ENCODE data around the gene IQCF2.

Gene IQCF2

GRCh38 chr3:51860703-51861665 lies at the start of gene IQCF2:
IQCF2 (plus strand) TSS chr3:51861615; CDS start chr3:51861667, 52 bp downstream.
- Histone ChIP-seq H3K9ac (ENCODE audit: low read depth, low read length) (no peak within 1 kb of the TSS), H3K4me3 (ENCODE audit: low read length) (no peak within 1 kb of the TSS), H3K4me1 (ENCODE audit: insufficient read depth, low read length) (no peaks in the 10 kb centered on the region), H3K9me3 (ENCODE audit: insufficient read depth, low read depth, low read length) (peaks cover 4% of the 10 kb centered on the region; the same call in 1 of the 2 replicates), H3K27ac (ENCODE audit: low read length) (no peak within 1 kb of the TSS), H3K36me3 (ENCODE audit: insufficient read depth, low read depth, low read length) (no peaks in the 10 kb centered on the region), H3K27me3 (ENCODE audit: insufficient read depth, low read length) (no peaks in the 10 kb centered on the region)

GRCh38 chr3:51813539-51813938 lies 47.9 kb upstream of the IQCF2 start:
- no peak overlapping the region for H3K4me3 ChIP-seq (ENCODE audit: low read length)
- no peaks in the 10 kb centered on the region for H3K4me1 ChIP-seq (ENCODE audit: insufficient read depth, low read length)
- H3K9ac ChIP-seq (ENCODE audit: low read depth, low read length) = no peak overlapping the region
- H3K27ac ChIP-seq (ENCODE audit: low read length) = no peak overlapping the region
- H3K9me3 ChIP-seq (ENCODE audit: insufficient read depth, low read depth, low read length) = no peaks in the 10 kb centered on the region
- no peaks in the 10 kb centered on the region for H3K27me3 ChIP-seq (ENCODE audit: insufficient read depth, low read length)
- no peaks in the 10 kb centered on the region for H3K36me3 ChIP-seq (ENCODE audit: insufficient read depth, low read depth, low read length)

GRCh38 chr3:51814034-51814433 lies 47.4 kb upstream of the IQCF2 start:
- Histone ChIP-seq H3K27me3 (ENCODE audit: insufficient read depth, low read length) (no peaks in the 10 kb centered on the region), H3K27ac (ENCODE audit: low read length) (no peak overlapping the region), H3K4me3 (ENCODE audit: low read length) (no peak overlapping the region), H3K9ac (ENCODE audit: low read depth, low read length) (no peak overlapping the region), H3K36me3 (ENCODE audit: insufficient read depth, low read depth, low read length) (no peaks in the 10 kb centered on the region), H3K9me3 (ENCODE audit: insufficient read depth, low read depth, low read length) (no peaks in the 10 kb centered on the region), H3K4me1 (ENCODE audit: insufficient read depth, low read length) (no peaks in the 10 kb centered on the region)

GRCh38 chr3:51815614-51816013 lies 45.8 kb upstream of the IQCF2 start:
- no peak overlapping the region for H3K4me3 ChIP-seq (ENCODE audit: low read length)
- H3K4me1 ChIP-seq (ENCODE audit: insufficient read depth, low read length) = no peaks in the 10 kb centered on the region
- H3K27me3 ChIP-seq (ENCODE audit: insufficient read depth, low read length) = no peaks in the 10 kb centered on the region
- H3K36me3 ChIP-seq (ENCODE audit: insufficient read depth, low read depth, low read length) = no peaks in the 10 kb centered on the region
- no peak overlapping the region for H3K9ac ChIP-seq (ENCODE audit: low read depth, low read length)
- no peak overlapping the region for H3K27ac ChIP-seq (ENCODE audit: low read length)
- no peaks in the 10 kb centered on the region for H3K9me3 ChIP-seq (ENCODE audit: insufficient read depth, low read depth, low read length)

GRCh38 chr3:51816723-51817122 lies 44.7 kb upstream of the IQCF2 start:
- H3K27ac ChIP-seq (ENCODE audit: low read length) = no peak overlapping the region
- H3K36me3 ChIP-seq (ENCODE audit: insufficient read depth, low read depth, low read length) = no peaks in the 10 kb centered on the region
- no peak overlapping the region for H3K4me3 ChIP-seq (ENCODE audit: low read length)
- H3K9ac ChIP-seq (ENCODE audit: low read depth, low read length) = no peak overlapping the region
- H3K4me1 ChIP-seq (ENCODE audit: insufficient read depth, low read length) = no peaks in the 10 kb centered on the region
- no peaks in the 10 kb centered on the region for H3K27me3 ChIP-seq (ENCODE audit: insufficient read depth, low read length)
- no peaks in the 10 kb centered on the region for H3K9me3 ChIP-seq (ENCODE audit: insufficient read depth, low read depth, low read length)

- Histone ChIP-seq H3K27me3 (ENCODE audit: insufficient read depth, low read length) (no peaks in the 10 kb centered on the region), H3K9me3 (ENCODE audit: insufficient read depth, low read depth, low read length) (no peaks in the 10 kb centered on the region), H3K36me3 (ENCODE audit: insufficient read depth, low read depth, low read length) (no peaks in the 10 kb centered on the region), H3K9ac (ENCODE audit: low read depth, low read length) (no peak overlapping the region), H3K4me1 (ENCODE audit: insufficient read depth, low read length) (no peaks in the 10 kb centered on the region), H3K4me3 (ENCODE audit: low read length) (no peak overlapping the region), H3K27ac (ENCODE audit: low read length) (no peak overlapping the region)
Observed at GRCh38 chr3:51817375-51817774, 44.0 kb upstream of the IQCF2 start.

GRCh38 chr3:51819151-51819550 lies 42.3 kb upstream of the IQCF2 start:
- Histone ChIP-seq H3K9me3 (ENCODE audit: insufficient read depth, low read depth, low read length) (no peaks in the 10 kb centered on the region), H3K9ac (ENCODE audit: low read depth, low read length) (no peak overlapping the region), H3K27me3 (ENCODE audit: insufficient read depth, low read length) (no peaks in the 10 kb centered on the region), H3K27ac (ENCODE audit: low read length) (no peak overlapping the region), H3K36me3 (ENCODE audit: insufficient read depth, low read depth, low read length) (no peaks in the 10 kb centered on the region), H3K4me3 (ENCODE audit: low read length) (no peak overlapping the region), H3K4me1 (ENCODE audit: insufficient read depth, low read length) (no peaks in the 10 kb centered on the region)

GRCh38 chr3:51819709-51820406 lies 41.6 kb upstream of the IQCF2 start:
- Histone ChIP-seq H3K27me3 (ENCODE audit: insufficient read depth, low read length) (no peaks in the 10 kb centered on the region), H3K4me3 (ENCODE audit: low read length) (no peak overlapping the region), H3K4me1 (ENCODE audit: insufficient read depth, low read length) (no peaks in the 10 kb centered on the region), H3K27ac (ENCODE audit: low read length) (no peak overlapping the region), H3K36me3 (ENCODE audit: insufficient read depth, low read depth, low read length) (no peaks in the 10 kb centered on the region), H3K9ac (ENCODE audit: low read depth, low read length) (no peak overlapping the region), H3K9me3 (ENCODE audit: insufficient read depth, low read depth, low read length) (no peaks in the 10 kb centered on the region)

GRCh38 chr3:51828297-51828696 lies 33.1 kb upstream of the IQCF2 start:
- no peak overlapping the region for H3K9ac ChIP-seq (ENCODE audit: low read depth, low read length)

GRCh38 chr3:51830345-51830744 lies 31.1 kb upstream of the IQCF2 start:
- peaks cover 7% of the 10 kb centered on the region for H3K9me3 ChIP-seq (ENCODE audit: insufficient read depth, low read depth, low read length)
- no peak overlapping the region for H3K27ac ChIP-seq (ENCODE audit: low read length)
- no peaks in the 10 kb centered on the region for H3K4me1 ChIP-seq (ENCODE audit: insufficient read depth, low read length)
- no peak overlapping the region for H3K4me3 ChIP-seq (ENCODE audit: low read length)
- H3K27me3 ChIP-seq (ENCODE audit: insufficient read depth, low read length) = no peaks in the 10 kb centered on the region
- no peak overlapping the region for H3K9ac ChIP-seq (ENCODE audit: low read depth, low read length)
- H3K36me3 ChIP-seq (ENCODE audit: insufficient read depth, low read depth, low read length) = no peaks in the 10 kb centered on the region

More at GRCh38 chr3:51828297-51828696, 33.1 kb upstream of the IQCF2 start:
- peaks cover 7% of the 10 kb centered on the region for H3K9me3 ChIP-seq (ENCODE audit: insufficient read depth, low read depth, low read length)
- no peak overlapping the region for H3K27ac ChIP-seq (ENCODE audit: low read length)
- no peak overlapping the region for H3K4me3 ChIP-seq (ENCODE audit: low read length)
- no peaks in the 10 kb centered on the region for H3K27me3 ChIP-seq (ENCODE audit: insufficient read depth, low read length)
- no peaks in the 10 kb centered on the region for H3K36me3 ChIP-seq (ENCODE audit: insufficient read depth, low read depth, low read length)
- no peaks in the 10 kb centered on the region for H3K4me1 ChIP-seq (ENCODE audit: insufficient read depth, low read length)

GRCh38 chr3:51830836-51831385 lies 30.5 kb upstream of the IQCF2 start:
- Histone ChIP-seq H3K27ac (ENCODE audit: low read length) (no peak overlapping the region), H3K4me1 (ENCODE audit: insufficient read depth, low read length) (no peaks in the 10 kb centered on the region), H3K9ac (ENCODE audit: low read depth, low read length) (no peak overlapping the region), H3K36me3 (ENCODE audit: insufficient read depth, low read depth, low read length) (no peaks in the 10 kb centered on the region), H3K27me3 (ENCODE audit: insufficient read depth, low read length) (no peaks in the 10 kb centered on the region), H3K9me3 (ENCODE audit: insufficient read depth, low read depth, low read length) (peaks cover 7% of the 10 kb centered on the region), H3K4me3 (ENCODE audit: low read length) (no peak overlapping the region)
